PFSK-1 (cell line): ENCODE measurements around the gene BRAT1.

Experiments used
- POLR2AphosphoS5 ChIP-seq: IDR thresholded peaks from 2 replicates; pipeline ENCODE4 v1.6.1; 2012; ENCODE audit warnings: low read depth, mild to moderate bottlenecking, control low read depth, low read length, moderate library complexity
- TAF1 ChIP-seq: IDR thresholded peaks from 2 replicates; pipeline ENCODE4 v1.6.1; 2012; ENCODE audit warnings: low read length, control low read depth, borderline replicate concordance; ENCODE audit not compliant: insufficient read depth

GRCh38 chr7:2541291-2542010 lies 13.9 kb downstream of the BRAT1 start:
- TF ChIP-seq TAF1 (no peak), POLR2AphosphoS5 (no peak)
